NCI-H187 treated with DMSO at 0.1 percent for 48 hours (cell line): ENCODE measurements around the gene ANO10.
"Not testable (repeated sequence)": the region's sequence is repeated elsewhere in the genome, so short reads cannot be mapped to it uniquely, and the experiment has no call there.

Experiments used
- DNase-seq: peaks from one replicate; lab custom pipeline; 2025; lab: John Stamatoyannopoulos, UW

ANO10 gene

GRCh38 chr3:43521941-43522340 is 99.9 kb downstream of the ANO10 start:
- no peak for DNase-seq

- DNase-seq: not testable (repeated sequence)
Measured at GRCh38 chr3:43518515-43518914, 103.3 kb downstream of the ANO10 start.

DNA sequence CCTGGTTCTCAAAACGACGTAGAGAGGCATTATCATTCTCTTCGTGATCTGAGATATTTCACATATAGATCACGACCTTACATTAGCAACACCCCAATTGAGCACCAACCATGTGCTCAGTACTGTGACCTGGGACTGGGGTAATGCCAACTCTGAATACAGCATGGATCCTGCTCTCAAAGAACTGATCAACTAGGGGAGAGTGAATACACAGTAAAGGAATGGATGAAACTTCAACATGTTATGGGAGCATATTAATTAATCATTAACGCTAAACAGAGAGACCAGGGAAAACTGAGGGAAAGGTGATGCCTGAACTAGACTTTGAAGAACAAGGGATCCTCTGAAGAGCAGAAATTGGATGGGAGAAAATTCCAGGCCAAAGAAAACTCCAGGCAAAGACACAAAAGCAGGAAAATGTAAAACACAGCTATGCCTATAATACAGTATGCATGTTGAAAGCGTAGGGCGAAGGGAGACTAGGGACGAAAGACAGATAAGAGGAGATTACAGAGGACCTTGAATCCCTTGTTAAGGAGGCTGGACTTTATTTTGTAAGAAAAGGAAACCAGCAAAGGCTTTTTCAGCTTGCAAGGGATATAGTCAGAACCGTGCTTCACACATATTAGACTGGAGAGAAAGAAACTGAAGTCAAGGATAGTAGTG is 105.7 kb downstream of the ANO10 start:
- DNase-seq: no peak

DNA sequence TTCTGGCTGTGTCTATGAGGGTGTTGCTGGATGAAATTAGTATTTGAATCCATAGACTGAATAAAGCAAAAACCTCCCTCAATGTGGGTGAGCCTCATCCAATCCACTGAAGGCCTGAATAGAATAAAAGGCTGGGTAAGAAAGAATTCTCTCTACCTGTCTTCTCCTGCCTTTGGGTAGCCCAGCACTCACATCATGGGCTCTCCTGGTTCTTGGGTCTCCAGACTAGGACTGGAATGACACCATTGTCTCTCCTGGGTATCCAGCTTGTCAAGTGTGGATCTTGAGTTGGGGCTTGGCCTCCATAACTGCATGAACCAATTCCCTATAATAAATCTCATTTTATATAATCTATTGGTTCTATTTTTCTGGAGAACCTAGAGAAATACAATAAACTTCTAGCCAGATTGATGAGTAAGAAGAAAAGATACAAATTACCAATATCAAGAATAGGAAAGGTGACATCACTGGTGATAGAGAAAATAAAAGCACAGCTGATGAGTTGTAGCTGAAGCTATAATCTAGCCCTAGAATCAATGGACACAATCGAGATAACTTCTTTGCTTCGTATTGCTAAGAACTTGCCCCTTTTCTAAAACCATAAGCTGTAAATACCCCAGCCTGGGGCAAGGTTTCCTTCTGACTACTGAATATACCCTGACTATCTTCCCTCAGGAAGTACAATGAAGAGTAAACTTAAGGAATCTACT is 106.4 kb downstream of the ANO10 start:
- no peak for DNase-seq

- no peak for DNase-seq
Measured at GRCh38 chr3:43512754-43513404, 108.9 kb downstream of the ANO10 start.

- DNase-seq: no peak
Measured at GRCh38 chr3:43506644-43507043, 115.2 kb downstream of the ANO10 start.

DNA sequence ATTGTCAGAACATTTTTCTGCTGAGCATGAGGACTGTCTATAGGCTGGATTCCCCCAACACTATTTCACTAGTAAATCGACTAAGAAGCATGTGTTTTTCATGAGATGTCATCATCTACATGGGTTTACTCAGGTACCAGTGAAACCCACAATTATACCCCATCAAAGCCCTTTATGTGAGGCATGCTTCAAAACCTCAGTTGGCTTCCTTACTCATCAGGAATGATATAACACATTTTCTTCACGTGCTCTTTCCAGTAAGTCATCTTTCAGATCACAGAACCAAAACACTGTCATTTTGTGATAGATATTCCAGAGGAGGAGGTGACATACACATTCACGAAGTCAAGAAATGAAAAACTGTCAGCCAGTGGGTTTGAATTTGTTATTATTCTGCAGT is 116.5 kb downstream of the ANO10 start:
- DNase-seq: no peak

DNA sequence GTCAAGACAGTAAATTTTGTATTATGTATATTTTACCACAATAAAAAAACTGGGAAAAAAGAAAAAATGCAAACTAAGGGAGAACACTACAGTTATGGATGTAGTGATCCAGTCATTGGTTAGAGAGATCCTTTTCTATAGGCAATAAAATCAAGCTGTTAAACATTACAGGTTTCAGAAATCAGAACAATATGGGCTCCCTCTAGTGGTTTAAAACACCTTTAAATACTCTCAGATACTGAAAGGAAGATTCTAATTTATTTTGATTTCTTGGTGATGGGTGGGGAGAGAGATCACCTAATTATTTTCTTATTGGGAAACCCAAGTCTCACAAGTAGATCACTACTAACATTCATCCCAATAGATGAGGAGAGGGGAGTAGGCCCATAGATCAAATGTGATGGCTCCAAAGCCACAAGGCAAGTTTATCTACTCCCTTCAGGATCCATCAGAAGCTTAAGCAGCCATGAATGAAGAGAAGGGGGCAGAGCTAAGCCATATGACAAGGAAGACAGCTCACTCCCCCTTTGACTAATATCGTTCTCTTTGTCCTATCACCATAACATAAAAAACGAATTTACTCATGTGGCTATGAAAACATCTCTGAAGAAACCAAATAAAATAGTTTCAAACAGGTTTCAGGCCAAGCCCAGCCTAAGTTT is 118.6 kb downstream of the ANO10 start:
- DNase-seq: no peak

DNA sequence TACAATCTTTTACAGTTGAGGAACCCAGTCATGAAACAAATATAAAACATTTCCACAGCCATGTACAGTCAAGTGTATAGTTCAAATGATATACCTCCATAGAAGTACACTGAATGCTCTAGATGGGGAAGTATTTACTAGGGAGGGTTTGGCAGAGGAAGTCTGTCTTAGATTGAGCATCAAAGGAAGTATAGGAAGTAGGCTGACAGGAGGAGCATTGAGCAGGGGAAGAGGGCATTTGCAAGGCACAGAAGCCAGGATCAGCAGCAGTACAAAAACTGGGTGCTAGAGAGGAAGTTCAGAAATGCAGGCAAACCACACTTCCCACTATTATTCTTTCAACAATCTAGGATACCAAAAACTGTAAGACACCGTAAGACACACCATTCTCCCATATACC is 122.6 kb downstream of the ANO10 start:
- no peak for DNase-seq

- no peak for DNase-seq
Measured at GRCh38 chr3:43497905-43498365, 123.9 kb downstream of the ANO10 start.

DNA sequence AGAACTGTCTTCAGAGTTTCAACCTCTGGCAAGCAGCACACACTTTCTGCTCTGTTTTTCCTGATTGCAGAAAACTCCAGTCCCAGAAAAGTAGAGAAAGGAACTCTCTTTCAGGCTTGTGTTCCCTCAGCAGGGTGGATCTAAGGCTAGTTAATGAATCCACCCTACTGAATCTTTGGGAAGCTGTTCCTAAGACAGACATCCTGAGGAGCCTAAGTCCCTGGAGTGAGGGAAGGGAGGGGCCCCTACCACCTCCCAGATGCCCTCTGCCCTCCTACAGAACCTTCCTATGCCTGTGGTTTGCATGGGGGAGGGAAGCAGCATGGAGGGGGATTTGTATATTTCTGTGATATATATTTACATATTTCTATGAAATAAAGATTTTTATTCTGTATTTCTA is 124.4 kb downstream of the ANO10 start:
- no peak for DNase-seq

DNA sequence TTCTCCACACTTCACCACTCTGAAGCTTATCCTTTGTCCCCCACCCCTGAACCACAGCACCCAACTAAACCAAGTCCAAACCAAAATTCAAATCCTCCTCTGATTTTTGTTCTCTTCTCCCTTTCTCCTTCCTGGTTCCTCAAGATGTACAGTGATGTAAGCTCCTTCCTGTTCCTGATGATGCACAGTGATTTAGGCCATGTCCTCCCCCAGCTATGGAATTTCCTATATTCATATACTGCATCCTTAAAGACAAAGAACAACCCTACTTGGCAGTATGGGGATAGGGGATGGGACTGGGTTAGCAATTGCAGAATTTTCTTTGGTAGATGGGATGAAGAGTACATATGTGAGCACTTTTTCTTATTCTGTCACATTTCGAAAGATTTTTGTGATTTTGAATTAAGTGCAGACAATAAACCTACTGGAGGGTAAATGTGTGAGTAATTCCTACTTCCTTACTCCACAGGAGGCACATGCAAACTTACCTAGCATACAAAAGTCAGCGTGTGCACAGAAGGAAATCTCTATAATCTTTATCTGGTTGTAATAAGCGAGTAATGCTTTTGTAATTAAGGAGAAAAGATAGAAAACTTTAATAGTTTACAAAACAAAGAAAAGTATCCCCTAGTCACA is 125.0 kb downstream of the ANO10 start:
- DNase-seq: no peak

- DNase-seq: not testable (repeated sequence)
Measured at GRCh38 chr3:43492932-43493331, 128.9 kb downstream of the ANO10 start.

GRCh38 chr3:43491807-43492206 is 130.0 kb downstream of the ANO10 start:
- not testable (repeated sequence) for DNase-seq

GRCh38 chr3:43490640-43491185 is 131.1 kb downstream of the ANO10 start:
- DNase-seq: no peak

GRCh38 chr3:43489930-43490329 is 131.9 kb downstream of the ANO10 start:
- DNase-seq: no peak

DNA sequence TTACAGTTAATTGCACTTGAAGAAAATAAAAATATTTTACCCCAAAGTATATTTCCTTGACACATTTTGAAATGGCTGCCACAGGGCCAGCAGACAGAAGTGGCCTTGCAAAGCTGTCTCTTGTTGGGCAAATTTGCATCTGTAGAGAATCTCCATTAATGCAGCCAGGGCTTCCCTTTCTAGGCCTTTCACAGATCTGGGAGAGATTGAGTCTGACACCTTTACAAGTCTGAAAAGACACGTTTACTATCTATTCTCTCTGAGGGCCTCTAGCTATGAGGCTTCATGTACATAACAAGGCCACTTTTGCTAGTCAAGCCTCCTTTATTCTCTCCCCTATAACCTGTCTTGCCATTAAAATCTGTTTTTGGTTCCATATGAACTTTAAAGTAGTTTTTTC is 135.9 kb downstream of the ANO10 start:
- DNase-seq: no peak

DNA sequence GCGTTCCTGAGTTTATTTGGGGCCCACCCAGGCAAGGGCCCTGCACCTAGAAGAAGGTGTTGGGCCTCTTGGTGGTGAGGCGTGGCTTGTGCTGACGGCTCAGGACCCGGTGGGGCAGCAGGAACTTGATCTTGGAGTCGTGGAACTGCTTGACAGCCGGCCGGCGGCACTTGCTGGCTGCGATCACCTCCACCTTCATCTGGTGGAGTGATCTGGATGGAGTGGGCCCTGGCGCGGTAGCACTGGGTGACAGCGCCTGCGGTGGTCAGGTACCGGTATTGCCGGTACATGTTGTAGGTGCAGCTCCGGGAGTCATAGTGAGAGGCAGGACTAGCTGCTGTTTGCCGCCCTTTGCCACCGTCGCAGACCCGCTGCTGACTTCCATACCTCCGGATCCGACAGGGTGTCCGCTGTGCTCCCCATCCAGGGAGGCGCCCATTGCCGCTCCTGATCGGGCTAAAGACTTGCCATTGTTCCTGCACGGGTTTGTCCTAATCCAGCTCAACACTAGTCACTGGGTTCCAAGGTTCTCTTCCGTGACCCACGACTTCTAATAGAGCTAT is 136.8 kb downstream of the ANO10 start:
- no peak for DNase-seq

GRCh38 chr3:43481375-43481774 is 140.4 kb downstream of the ANO10 start:
- DNase-seq: no peak

GRCh38 chr3:43478839-43479238 is 143.0 kb downstream of the ANO10 start:
- DNase-seq: not testable (repeated sequence)

- no peak for DNase-seq
Measured at GRCh38 chr3:43478118-43478785, 143.6 kb downstream of the ANO10 start.
